ENCODE results near the gene USP51.
A peak's percentile ranks its signal among the peaks of the same experiment; 100 is the strongest.
"Not testable (repeated sequence)": the region's sequence is repeated elsewhere in the genome, so short reads cannot be mapped to it uniquely, and the experiment has no call there.

USP51 gene

GRCh38 chrX:55489314-55490009 is at the start of gene USP51:
TSS of gene USP51 (minus strand) at chrX:55489848. CDS start at chrX:55488939, 909 bp downstream.
- Mint-ChIP-seq H3K36me3 (ENCODE audit: low read depth) (no peaks in the 10 kb centered on the region), H3K4me1 (ENCODE audit: low read depth) (peaks cover 8% of the 10 kb centered on the region), H3K9me3 (no peaks in the 10 kb centered on the region), H3K4me3 (peak within 1 kb of the TSS; percentile 94), H3K27me3 (ENCODE audit: low read depth) (no peaks in the 10 kb centered on the region), H3K27ac (peak within 1 kb of the TSS; percentile 96)
- no peak for DNase-seq (ENCODE audit: low spot score)

GRCh38 chrX:55524487-55524886 is 34.8 kb upstream of the USP51 start:
- H3K9me3 Mint-ChIP-seq: no peaks in the 10 kb centered on the region
- no peaks in the 10 kb centered on the region for H3K36me3 Mint-ChIP-seq (ENCODE audit: low read depth)
- H3K4me1 Mint-ChIP-seq (ENCODE audit: low read depth): no peaks in the 10 kb centered on the region
- H3K27ac Mint-ChIP-seq: no peak overlapping the region
- no peak for DNase-seq (ENCODE audit: low spot score)
- H3K4me3 Mint-ChIP-seq: no peak overlapping the region
- no peaks in the 10 kb centered on the region for H3K27me3 Mint-ChIP-seq (ENCODE audit: low read depth)

GRCh38 chrX:55523356-55523755 is 33.7 kb upstream of the USP51 start:
- Mint-ChIP-seq H3K36me3 (ENCODE audit: low read depth) (no peaks in the 10 kb centered on the region), H3K4me3 (no peak overlapping the region), H3K4me1 (ENCODE audit: low read depth) (no peaks in the 10 kb centered on the region), H3K9me3 (no peaks in the 10 kb centered on the region), H3K27ac (no peak overlapping the region), H3K27me3 (ENCODE audit: low read depth) (no peaks in the 10 kb centered on the region)
- DNase-seq (ENCODE audit: low spot score): no peak

GRCh38 chrX:55522596-55523276 is 33.1 kb upstream of the USP51 start:
- H3K27ac Mint-ChIP-seq: no peak overlapping the region
- no peaks in the 10 kb centered on the region for H3K36me3 Mint-ChIP-seq (ENCODE audit: low read depth)
- H3K9me3 Mint-ChIP-seq: no peaks in the 10 kb centered on the region
- no peak overlapping the region for H3K4me3 Mint-ChIP-seq
- H3K27me3 Mint-ChIP-seq (ENCODE audit: low read depth): no peaks in the 10 kb centered on the region
- H3K4me1 Mint-ChIP-seq (ENCODE audit: low read depth): no peaks in the 10 kb centered on the region
- DNase-seq (ENCODE audit: low spot score): no peak

- Mint-ChIP-seq H3K36me3 (ENCODE audit: low read depth) (no peaks in the 10 kb centered on the region), H3K4me3 (no peak overlapping the region), H3K4me1 (ENCODE audit: low read depth) (no peaks in the 10 kb centered on the region), H3K27me3 (ENCODE audit: low read depth) (no peaks in the 10 kb centered on the region), H3K27ac (no peak overlapping the region), H3K9me3 (no peaks in the 10 kb centered on the region)
- no peak for DNase-seq (ENCODE audit: low spot score)
Measured at GRCh38 chrX:55521687-55522086, 32.0 kb upstream of the USP51 start.

GRCh38 chrX:55516794-55517481 is 27.3 kb upstream of the USP51 start:
- H3K9me3 Mint-ChIP-seq; H3K4me1 Mint-ChIP-seq (ENCODE audit: low read depth); H3K27ac Mint-ChIP-seq; H3K4me3 Mint-ChIP-seq; H3K36me3 Mint-ChIP-seq (ENCODE audit: low read depth); DNase-seq (ENCODE audit: low spot score); H3K27me3 Mint-ChIP-seq (ENCODE audit: low read depth): not testable (repeated sequence)

- H3K4me1 Mint-ChIP-seq (ENCODE audit: low read depth); DNase-seq (ENCODE audit: low spot score); H3K27ac Mint-ChIP-seq; H3K36me3 Mint-ChIP-seq (ENCODE audit: low read depth); H3K27me3 Mint-ChIP-seq (ENCODE audit: low read depth); H3K4me3 Mint-ChIP-seq; H3K9me3 Mint-ChIP-seq: not testable (repeated sequence)
Measured at GRCh38 chrX:55513045-55513737, 23.5 kb upstream of the USP51 start.

- not testable (repeated sequence) for H3K4me1 Mint-ChIP-seq (ENCODE audit: low read depth); H3K27ac Mint-ChIP-seq; H3K9me3 Mint-ChIP-seq; DNase-seq (ENCODE audit: low spot score); H3K36me3 Mint-ChIP-seq (ENCODE audit: low read depth); H3K4me3 Mint-ChIP-seq; H3K27me3 Mint-ChIP-seq (ENCODE audit: low read depth)
Measured at GRCh38 chrX:55508410-55509152, 18.9 kb upstream of the USP51 start.

- H3K4me3 Mint-ChIP-seq; H3K4me1 Mint-ChIP-seq (ENCODE audit: low read depth); H3K9me3 Mint-ChIP-seq; H3K27ac Mint-ChIP-seq; H3K27me3 Mint-ChIP-seq (ENCODE audit: low read depth); H3K36me3 Mint-ChIP-seq (ENCODE audit: low read depth); DNase-seq (ENCODE audit: low spot score): not testable (repeated sequence)
Measured at GRCh38 chrX:55507699-55508098, 18.1 kb upstream of the USP51 start.

GRCh38 chrX:55507010-55507409 is 17.4 kb upstream of the USP51 start:
- H3K27me3 Mint-ChIP-seq (ENCODE audit: low read depth); H3K4me3 Mint-ChIP-seq; H3K9me3 Mint-ChIP-seq; H3K36me3 Mint-ChIP-seq (ENCODE audit: low read depth); DNase-seq (ENCODE audit: low spot score); H3K4me1 Mint-ChIP-seq (ENCODE audit: low read depth); H3K27ac Mint-ChIP-seq: not testable (repeated sequence)

- no peaks in the 10 kb centered on the region for H3K9me3 Mint-ChIP-seq
- H3K4me3 Mint-ChIP-seq: no peak overlapping the region
- no peak for DNase-seq (ENCODE audit: low spot score)
- H3K27me3 Mint-ChIP-seq (ENCODE audit: low read depth): no peaks in the 10 kb centered on the region
- no peaks in the 10 kb centered on the region for H3K36me3 Mint-ChIP-seq (ENCODE audit: low read depth)
- no peak overlapping the region for H3K27ac Mint-ChIP-seq
- peaks cover 8% of the 10 kb centered on the region for H3K4me1 Mint-ChIP-seq (ENCODE audit: low read depth)
Measured at GRCh38 chrX:55490974-55491373, 1.3 kb upstream of the USP51 start.

- H3K27ac Mint-ChIP-seq: no peak overlapping the region
- H3K9me3 Mint-ChIP-seq: no peaks in the 10 kb centered on the region
- DNase-seq (ENCODE audit: low spot score): no peak
- H3K27me3 Mint-ChIP-seq (ENCODE audit: low read depth): no peaks in the 10 kb centered on the region
- peak overlapping the region; percentile 94 for H3K4me3 Mint-ChIP-seq
- H3K4me1 Mint-ChIP-seq (ENCODE audit: low read depth): peaks cover 8% of the 10 kb centered on the region
- H3K36me3 Mint-ChIP-seq (ENCODE audit: low read depth): no peaks in the 10 kb centered on the region
Measured at GRCh38 chrX:55490121-55490520, 473 bp upstream of the USP51 start.

- no peaks in the 10 kb centered on the region for H3K9me3 Mint-ChIP-seq
- no peaks in the 10 kb centered on the region for H3K36me3 Mint-ChIP-seq (ENCODE audit: low read depth)
- H3K4me1 Mint-ChIP-seq (ENCODE audit: low read depth): peaks cover 8% of the 10 kb centered on the region
- no peaks in the 10 kb centered on the region for H3K27me3 Mint-ChIP-seq (ENCODE audit: low read depth)
- peak overlapping the region; percentile 94 for H3K4me3 Mint-ChIP-seq
- H3K27ac Mint-ChIP-seq: peak overlapping the region; percentile 96
- peak; percentile 49 for DNase-seq (ENCODE audit: low spot score)
Measured at GRCh38 chrX:55488593-55489313, 895 bp downstream of the USP51 start.

All from T-helper 2 cell treated with Interferon-gamma antibody and Interleukin-4, amounts not matched to agents 5 μg/mL and 100 μg/mL, for 36 hours (primary cell).